Sigmoid colon (tissue), 4 donors: Measurements from ENCODE around the gene NKIRAS2.

Experiments
- CTCF ChIP-seq, 4 experiments: fragments of 450-650 bp in 3 of 4; fragments of 200-600 bp in 1 of 4; IDR thresholded peaks; one replicate each; pipeline ENCODE4 v1.5.1; 2016 to 2019; ENCODE audit warnings: antibody characterized with exemption in 4 of 4, mild to moderate bottlenecking in 3 of 4, moderate library complexity in 2 of 4
- EP300 ChIP-seq, 4 donors: sonication (generic); formaldehyde crosslinking; IDR thresholded peaks; one replicate each; pipeline ENCODE4 v1.6.1; 2017; ENCODE audit warnings: antibody characterized with exemption in 4 of 4

DNA sequence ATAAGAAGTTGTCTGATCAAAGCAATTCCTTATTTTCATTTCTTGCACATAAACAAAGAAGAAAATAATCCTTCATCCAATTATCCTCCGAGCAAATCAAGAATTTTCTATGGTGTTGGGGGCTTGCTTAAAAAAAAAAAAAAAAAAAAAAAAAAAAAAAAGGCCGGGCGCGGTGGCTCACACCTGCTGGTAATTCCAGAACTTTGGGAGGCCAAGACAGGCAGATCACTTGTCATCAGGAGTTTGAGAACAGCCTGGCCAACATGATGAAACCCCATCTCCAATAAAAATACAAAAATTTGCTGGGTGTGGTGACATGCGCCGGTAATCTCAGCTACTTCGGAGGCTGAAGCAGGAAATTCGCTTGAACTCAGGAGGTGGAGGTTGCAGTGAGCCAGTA is 34.0 kb upstream of the NKIRAS2 start:
- TF ChIP-seq CTCF (IDR thresholded peaks at IDR 0.05) (no peak), EP300 (IDR thresholded peaks at IDR 0.05) (no peak)
